Keratinocyte (primary cell): ENCODE data around the gene NOTCH3. TPM values are rescaled to one million over a fixed set of nuclear protein-coding genes. Genes with fewer than 3 reads are reported as not detected.

Experiments
- DNase-seq: peaks from one replicate; pipeline ENCODE4 v3.0.0-alpha.2; 2011; ENCODE audit warnings: low read depth, missing footprints, low spot score
- FAIRE-seq: peaks from 2 replicates; lab custom pipeline; 2011; peaks lifted over from hg19 to GRCh38; lab: Jason Lieb, UNC
- H2AFZ ChIP-seq: 2 replicates; pipeline ENCODE4 v1.6.0; 2012; ENCODE audit warnings: low read length, control low read depth, inconsistent platforms; ENCODE audit not compliant: control insufficient read depth
- H3K27ac ChIP-seq: 2 replicates; pipeline ENCODE4 v1.5.1; 2011; ENCODE audit warnings: low read length; ENCODE audit not compliant: control insufficient read depth, insufficient read depth
- H3K27me3 ChIP-seq: 3 replicates; pipeline ENCODE4 v1.6.0; 2011; ENCODE audit warnings: low read length; ENCODE audit not compliant: control insufficient read depth, insufficient read depth; ENCODE audit errors: extremely low read depth
- H3K36me3 ChIP-seq, 2 experiments: 2 replicates in 1 of 2; 3 replicates in 1 of 2; pipeline ENCODE4 v1.5.1; 2011; ENCODE audit warnings: low read length in 2 of 2, mild to moderate bottlenecking in 1 of 2; ENCODE audit not compliant: control insufficient read depth in 2 of 2, insufficient read depth in 2 of 2; ENCODE audit errors: extremely low read depth in 1 of 2
- H3K4me1 ChIP-seq: 3 replicates; pipeline ENCODE4 v1.5.1; 2011; ENCODE audit warnings: low read length; ENCODE audit not compliant: control insufficient read depth, insufficient read depth; ENCODE audit errors: extremely low read depth
- H3K4me2 ChIP-seq: 3 replicates; pipeline ENCODE4 v1.6.0; 2011; ENCODE audit warnings: low read depth, low read length; ENCODE audit not compliant: control insufficient read depth, insufficient read depth; ENCODE audit errors: extremely low read depth
- H3K4me3 ChIP-seq, 3 experiments: fragments of 200-600 bp in 1 of 3; sonication (generic) in 1 of 3; 2 replicates in 2 of 3; 3 replicates in 1 of 3; pipeline ENCODE4 v1.5.1; 2011 to 2016; ENCODE audit warnings: low read length in 3 of 3, mild to moderate bottlenecking in 3 of 3, control low read depth in 2 of 3, inconsistent platforms in 1 of 3, low read depth in 1 of 3, mixed read lengths in 1 of 3, mixed run types in 1 of 3, moderate library complexity in 1 of 3; ENCODE audit not compliant: control insufficient read depth in 2 of 3, insufficient read depth in 2 of 3; ENCODE audit errors: extremely low read depth in 1 of 3
- H3K79me2 ChIP-seq: 2 replicates; pipeline ENCODE4 v1.6.0; 2012; ENCODE audit warnings: low read length; ENCODE audit not compliant: control insufficient read depth, insufficient read depth
- H3K9ac ChIP-seq: 3 replicates; pipeline ENCODE4 v1.6.0; 2011; ENCODE audit warnings: low read length; ENCODE audit not compliant: control insufficient read depth, insufficient read depth; ENCODE audit errors: extremely low read depth
- H3K9me1 ChIP-seq: 3 replicates; pipeline ENCODE4 v1.6.0; 2011; ENCODE audit warnings: low read length; ENCODE audit not compliant: control insufficient read depth, insufficient read depth; ENCODE audit errors: extremely low read depth
- H3K9me3 ChIP-seq: 2 replicates; pipeline ENCODE4 v1.5.1; 2012; ENCODE audit warnings: low read depth, low read length; ENCODE audit not compliant: control insufficient read depth
- H4K20me1 ChIP-seq: 3 replicates; pipeline ENCODE4 v1.6.0; 2011; ENCODE audit warnings: low read length; ENCODE audit not compliant: control insufficient read depth, insufficient read depth; ENCODE audit errors: extremely low read depth
- EZH2 ChIP-seq: IDR thresholded peaks from one replicate; pipeline ENCODE4 v1.6.1; 2012; ENCODE audit warnings: inconsistent platforms, mild to moderate bottlenecking, low read length, moderate library complexity
- dilution Hi-C: fragments of 300-500 bp; cut with MboI; formaldehyde crosslinking; loops from one replicate; pipeline ENCODE4 v1.7.0; 2020; ENCODE audit warnings: low sequenced_read_pairs; ENCODE audit not compliant: extremely low pct_ligation_motif_present
- polyA plus RNA-seq, 5 experiments: library from polyadenylated mRNA; depleted of rRNA in 3 of 5; stranded (reverse) in 3 of 5; stranded (forward) in 1 of 5; unstranded in 1 of 5; fragments of >200 nt; gene quantifications; 1 replicate in 1 of 5; 2 replicates in 3 of 5; 3 replicates in 1 of 5; pipeline versions ENCODE4 v1.2.1 to v1.2.3, GENCODE V29; 2011 to 2012; ENCODE audit warnings: missing spikeins in 2 of 5, low read depth in 1 of 5, low replicate concordance in 1 of 5
- TF ChIP-seq, protein P1 (sequence below), 3 experiments: IDR thresholded peaks in 1 of 3; conservative IDR thresholded peaks in 1 of 3; optimal IDR thresholded peaks in 1 of 3; 2 replicates in 2 of 3; 3 replicates in 1 of 3; pipeline versions ENCODE3 to v1.5.1; 2011; ENCODE audit warnings: low read length in 3 of 3, mild to moderate bottlenecking in 3 of 3, moderate library complexity in 2 of 3, control low read depth in 1 of 3, inconsistent platforms in 1 of 3; ENCODE audit not compliant: insufficient read depth in 2 of 3; ENCODE audit errors: extremely low read depth in 1 of 3

Gene NOTCH3
- polyA plus RNA-seq, 1 donor (not counting 4 experiments of a cell fraction or from before 2014, with no cell fraction given), result 4.1 TPM

- DNase-seq, result no peak
- Histone ChIP-seq H3K9me1 (no peaks in the 10 kb centered on the region), H3K4me2 (no peak overlapping the region), H3K9ac (no peak overlapping the region), H3K36me3 (peaks cover 22 to 24% of the 10 kb centered on the region in 2 experiments), H3K27me3 (no peaks in the 10 kb centered on the region), H4K20me1 (no peaks in the 10 kb centered on the region), H3K4me1 (no peaks in the 10 kb centered on the region), H3K79me2 (no peaks in the 10 kb centered on the region), H3K4me3 (no peak overlapping the region), H2AFZ (no peak overlapping the region), H3K27ac (no peak overlapping the region), H3K9me3 (peaks cover 5% of the 10 kb centered on the region)
- TF ChIP-seq EZH2, result no peak
- TF ChIP-seq, protein P1, sequence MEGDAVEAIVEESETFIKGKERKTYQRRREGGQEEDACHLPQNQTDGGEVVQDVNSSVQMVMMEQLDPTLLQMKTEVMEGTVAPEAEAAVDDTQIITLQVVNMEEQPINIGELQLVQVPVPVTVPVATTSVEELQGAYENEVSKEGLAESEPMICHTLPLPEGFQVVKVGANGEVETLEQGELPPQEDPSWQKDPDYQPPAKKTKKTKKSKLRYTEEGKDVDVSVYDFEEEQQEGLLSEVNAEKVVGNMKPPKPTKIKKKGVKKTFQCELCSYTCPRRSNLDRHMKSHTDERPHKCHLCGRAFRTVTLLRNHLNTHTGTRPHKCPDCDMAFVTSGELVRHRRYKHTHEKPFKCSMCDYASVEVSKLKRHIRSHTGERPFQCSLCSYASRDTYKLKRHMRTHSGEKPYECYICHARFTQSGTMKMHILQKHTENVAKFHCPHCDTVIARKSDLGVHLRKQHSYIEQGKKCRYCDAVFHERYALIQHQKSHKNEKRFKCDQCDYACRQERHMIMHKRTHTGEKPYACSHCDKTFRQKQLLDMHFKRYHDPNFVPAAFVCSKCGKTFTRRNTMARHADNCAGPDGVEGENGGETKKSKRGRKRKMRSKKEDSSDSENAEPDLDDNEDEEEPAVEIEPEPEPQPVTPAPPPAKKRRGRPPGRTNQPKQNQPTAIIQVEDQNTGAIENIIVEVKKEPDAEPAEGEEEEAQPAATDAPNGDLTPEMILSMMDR (optimal IDR thresholded peaks at IDR 0.05 in 1 of 3, IDR thresholded peaks at IDR 0.05 in 1 of 3, conservative IDR thresholded peaks at IDR 0.05 in 1 of 3; ENCODE audit: extremely low read depth in 1 of 3, insufficient read depth in 2 of 3, low read length in 3 of 3), result no peak
- no peak for FAIRE-seq
- dilution Hi-C loops, result no loop called here
Measured at GRCh38 chr19:15118789-15119494, 81.9 kb downstream of the NOTCH3 start.

DNA sequence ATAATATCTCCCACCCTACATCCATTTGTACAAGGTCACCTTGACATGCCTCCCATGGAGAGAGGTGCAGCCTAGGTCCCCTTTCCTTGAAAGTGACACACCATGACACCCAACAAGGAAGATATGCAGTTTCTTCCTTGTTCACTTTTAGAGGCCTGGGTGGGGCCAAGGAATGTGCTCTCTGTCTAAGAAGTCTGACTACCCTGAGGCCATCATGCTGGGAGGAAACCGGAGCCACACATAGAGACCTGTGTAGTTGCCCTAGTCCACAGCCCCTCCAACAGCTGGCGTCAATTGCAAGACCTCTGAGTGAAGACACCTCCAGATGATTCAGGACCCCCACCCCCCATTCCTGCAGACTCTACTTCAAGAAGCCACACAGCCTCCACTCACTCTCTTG, 82.5 kb downstream of the NOTCH3 start:
- Histone ChIP-seq H3K9me3 (peaks cover 5% of the 10 kb centered on the region), H3K9me1 (no peaks in the 10 kb centered on the region), H2AFZ (no peak overlapping the region), H3K4me2 (no peak overlapping the region), H3K27me3 (no peaks in the 10 kb centered on the region), H4K20me1 (no peaks in the 10 kb centered on the region), H3K4me3 (no peak overlapping the region), H3K4me1 (no peaks in the 10 kb centered on the region), H3K79me2 (no peaks in the 10 kb centered on the region), H3K36me3 (peaks cover 22 to 27% of the 10 kb centered on the region in 2 experiments), H3K27ac (no peak overlapping the region), H3K9ac (no peak overlapping the region)
- no peak for TF ChIP-seq EZH2
- TF ChIP-seq, protein P1 (optimal IDR thresholded peaks at IDR 0.05 in 1 of 3, IDR thresholded peaks at IDR 0.05 in 1 of 3, conservative IDR thresholded peaks at IDR 0.05 in 1 of 3; ENCODE audit: extremely low read depth in 1 of 3, insufficient read depth in 2 of 3, low read length in 3 of 3), result no peak
- FAIRE-seq (peak; percentile 13), DNase-seq (no peak)
- dilution Hi-C loops, result no loop called here
